ENCODE measurements around the gene RAB36. TPM values are rescaled to one million over a fixed set of nuclear protein-coding genes. Genes with fewer than 3 reads are reported as not detected.

The RAB36 gene
- total RNA-seq, 1 donor from 2014 or later, result 9.6 TPM

DNA sequence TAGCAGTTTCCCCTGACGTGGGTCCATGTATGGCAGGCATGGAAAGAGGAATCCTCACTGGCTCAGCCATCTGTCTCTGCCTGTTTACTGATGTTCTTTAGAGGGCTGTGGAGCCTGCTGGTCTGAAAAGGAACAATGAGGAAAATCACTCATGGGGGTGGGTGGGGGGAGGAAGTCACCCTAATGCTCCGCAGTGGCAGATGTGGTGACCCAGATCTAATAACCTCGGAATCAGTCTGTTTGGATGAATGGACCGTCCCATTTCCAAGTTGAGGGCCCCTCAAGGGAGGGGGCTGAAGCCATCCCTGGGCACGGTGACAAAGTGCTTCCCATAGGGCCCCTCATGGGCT lies 39.5 kb downstream of the RAB36 start:
- peaks cover 61% of the 10 kb centered on the region for H3K4me1 ChIP-seq
- no peak for TF ChIP-seq CTCF (IDR thresholded peaks at IDR 0.05)
- H3K9me3 ChIP-seq, result no peaks in the 10 kb centered on the region
- ATAC-seq (no peak), DNase-seq (no peak)
- H3K27ac ChIP-seq, result no peak overlapping the region
- intact Hi-C loops (cut with DNase I), result no loop called here
- H3K4me3 ChIP-seq, result no peak overlapping the region
- no peaks in the 10 kb centered on the region for H3K27me3 ChIP-seq (ENCODE audit: low read depth)
- no peaks in the 10 kb centered on the region for H3K36me3 ChIP-seq

- H3K36me3 ChIP-seq, result no peaks in the 10 kb centered on the region
- intact Hi-C loops (cut with DNase I), result no loop called here
- peaks cover 52% of the 10 kb centered on the region for H3K4me1 ChIP-seq
- H3K27ac ChIP-seq, result no peak overlapping the region
- H3K9me3 ChIP-seq, result no peaks in the 10 kb centered on the region
- DNase-seq (no peak), ATAC-seq (no peak)
- H3K4me3 ChIP-seq, result no peak overlapping the region
- H3K27me3 ChIP-seq (ENCODE audit: low read depth), result no peaks in the 10 kb centered on the region
- TF ChIP-seq CTCF (IDR thresholded peaks at IDR 0.05), result no peak
Observed at GRCh38 chr22:23187211-23187610, 41.9 kb downstream of the RAB36 start.

DNA sequence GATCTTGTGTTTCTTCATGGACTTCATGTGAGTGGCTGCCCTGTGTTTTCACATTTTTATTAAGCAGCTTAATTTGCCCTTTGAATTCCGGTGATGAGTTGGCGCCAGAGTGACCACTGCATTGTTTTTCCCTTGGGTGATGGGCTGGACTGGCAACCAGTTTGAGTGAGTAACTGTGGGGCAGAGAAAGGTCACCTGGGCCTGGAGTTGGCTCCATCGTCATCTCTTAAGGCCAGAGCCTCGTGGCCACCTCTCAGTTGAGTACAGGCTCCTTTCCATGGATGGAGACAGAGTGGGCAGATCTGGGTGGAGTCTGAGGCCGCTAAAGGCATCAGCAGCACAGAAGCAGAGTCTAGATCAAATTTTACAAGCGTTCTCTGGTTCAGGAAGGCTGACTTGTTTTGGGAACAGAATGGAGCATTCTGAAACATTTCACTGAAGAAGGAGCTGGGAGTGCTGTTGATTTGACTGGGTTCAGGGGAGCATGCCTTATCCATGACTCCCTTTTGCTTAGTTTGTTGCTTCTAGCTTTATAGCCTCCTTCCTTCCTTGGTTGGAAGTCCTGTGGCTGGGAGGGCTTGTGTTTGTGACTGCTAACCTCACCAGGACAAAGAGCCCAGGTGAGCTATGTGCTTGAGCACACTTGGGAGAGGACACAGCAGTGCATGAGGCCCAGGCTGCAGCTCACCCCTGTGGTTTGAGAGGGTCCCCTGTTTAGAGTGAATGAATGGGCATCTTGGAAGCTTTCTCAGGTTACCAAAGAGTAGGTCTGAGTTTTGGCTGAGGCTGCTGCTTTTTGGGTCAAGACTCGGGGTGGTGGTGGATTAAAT lies 42.8 kb downstream of the RAB36 start:
- Histone ChIP-seq H3K27ac (no peak overlapping the region), H3K27me3 (ENCODE audit: low read depth) (no peaks in the 10 kb centered on the region), H3K4me1 (peaks cover 52% of the 10 kb centered on the region), H3K36me3 (no peaks in the 10 kb centered on the region), H3K9me3 (no peaks in the 10 kb centered on the region), H3K4me3 (no peak overlapping the region)
- no peak for DNase-seq
- no peak for ATAC-seq
- no peak for TF ChIP-seq CTCF (IDR thresholded peaks at IDR 0.05)
- intact Hi-C loops (cut with DNase I), result no loop called here

- no peak for ATAC-seq
- Histone ChIP-seq H3K4me1 (peaks cover 42% of the 10 kb centered on the region), H3K9me3 (no peaks in the 10 kb centered on the region), H3K27me3 (ENCODE audit: low read depth) (no peaks in the 10 kb centered on the region), H3K27ac (no peak overlapping the region), H3K4me3 (no peak overlapping the region), H3K36me3 (no peaks in the 10 kb centered on the region)
- no peak for DNase-seq
- intact Hi-C loops (cut with DNase I), result no loop called here
- TF ChIP-seq CTCF (IDR thresholded peaks at IDR 0.05), result no peak
Observed at GRCh38 chr22:23190526-23190925, 45.2 kb downstream of the RAB36 start.

GRCh38 chr22:23192133-23192532 lies 46.9 kb downstream of the RAB36 start:
- H3K9me3 ChIP-seq, result no peaks in the 10 kb centered on the region
- no peak overlapping the region for H3K4me3 ChIP-seq
- H3K36me3 ChIP-seq, result no peaks in the 10 kb centered on the region
- no peaks in the 10 kb centered on the region for H3K27me3 ChIP-seq (ENCODE audit: low read depth)
- intact Hi-C loops (cut with DNase I), result no loop called here
- TF ChIP-seq CTCF (IDR thresholded peaks at IDR 0.05), result no peak
- ATAC-seq (peak; percentile 93 to 94), DNase-seq (peak; percentile 78)
- H3K4me1 ChIP-seq, result peaks cover 39% of the 10 kb centered on the region
- H3K27ac ChIP-seq, result no peak overlapping the region
